HAP-1 (cell line): Measurements from ENCODE around the gene CD2BP2.
"Not testable (repeated sequence)": the region's sequence is repeated elsewhere in the genome, so short reads cannot be mapped to it uniquely, and the experiment has no call there.

Experiments
- DNase-seq, 2 experiments: peaks; one replicate each; pipeline ENCODE4 v3.0.0-alpha.2; 2016 to 2020; ENCODE audit warnings: low spot score in 2 of 2
- H3K27me3 ChIP-seq: fragments of 250-450 bp; sonication (Bioruptor Pico); 2 replicates; pipeline ENCODE4 v1.5.1; 2020; ENCODE audit warnings: low read depth, mild to moderate bottlenecking, moderate library complexity
- H3K36me3 ChIP-seq: fragments of 250-450 bp; sonication (Bioruptor Pico); replicated peaks from 2 replicates; pipeline ENCODE4 v1.5.1; 2020; ENCODE audit warnings: mild to moderate bottlenecking
- H3K4me1 ChIP-seq: fragments of 250-450 bp; sonication (Bioruptor Pico); 2 replicates; pipeline ENCODE4 v1.5.1; 2020; ENCODE audit warnings: mild to moderate bottlenecking
- H3K4me3 ChIP-seq: fragments of 250-450 bp; sonication (Bioruptor Pico); 2 replicates; pipeline ENCODE4 v1.5.1; 2020; ENCODE audit warnings: mild to moderate bottlenecking, moderate library complexity
- H3K9me3 ChIP-seq: fragments of 250-450 bp; sonication (Bioruptor Pico); 2 replicates; pipeline ENCODE4 v1.5.1; 2020; ENCODE audit warnings: mild to moderate bottlenecking, moderate library complexity
- in situ Hi-C: fragments of 300-500 bp; cut with MboI; formaldehyde crosslinking; loops from 3 replicates; pipeline ENCODE4 v1.14.3; 2020; ENCODE audit warnings: low sequenced_read_pairs, inconsistent platforms, mixed read lengths

The CD2BP2 gene

GRCh38 chr16:30351586-30352419 lies 3.3 kb downstream of the CD2BP2 start:
- peaks cover 12% of the 10 kb centered on the region for H3K4me1 ChIP-seq
- H3K4me3 ChIP-seq: no peak overlapping the region
- H3K27me3 ChIP-seq: no peaks in the 10 kb centered on the region
- in situ Hi-C loops: no loop called here
- H3K9me3 ChIP-seq: no peaks in the 10 kb centered on the region
- no peak for DNase-seq
- H3K36me3 ChIP-seq: peaks cover 39% of the 10 kb centered on the region

- in situ Hi-C loops: no loop called here
- no peak overlapping the region for H3K4me3 ChIP-seq
- DNase-seq: no peak
- no peaks in the 10 kb centered on the region for H3K9me3 ChIP-seq
- H3K36me3 ChIP-seq: peaks cover 39% of the 10 kb centered on the region
- H3K27me3 ChIP-seq: no peaks in the 10 kb centered on the region
- H3K4me1 ChIP-seq: peaks cover 8% of the 10 kb centered on the region
These were observed 4.1 kb downstream of the CD2BP2 start for GRCh38 chr16:30351001-30351441.

- H3K36me3 ChIP-seq: peaks cover 39% of the 10 kb centered on the region
- DNase-seq: no peak
- no peaks in the 10 kb centered on the region for H3K27me3 ChIP-seq
- no peaks in the 10 kb centered on the region for H3K9me3 ChIP-seq
- peaks cover 5% of the 10 kb centered on the region for H3K4me1 ChIP-seq
- in situ Hi-C loops: no loop called here
- H3K4me3 ChIP-seq: no peak overlapping the region
These were observed 4.8 kb downstream of the CD2BP2 start for GRCh38 chr16:30350134-30350871.

GRCh38 chr16:30349675-30350074 lies 5.4 kb downstream of the CD2BP2 start:
- DNase-seq: no peak
- no peaks in the 10 kb centered on the region for H3K27me3 ChIP-seq
- H3K9me3 ChIP-seq: no peaks in the 10 kb centered on the region
- peaks cover 5% of the 10 kb centered on the region for H3K4me1 ChIP-seq
- in situ Hi-C loops: no loop called here
- H3K36me3 ChIP-seq: peaks cover 39% of the 10 kb centered on the region
- no peak overlapping the region for H3K4me3 ChIP-seq

GRCh38 chr16:30348929-30349328 lies 6.2 kb downstream of the CD2BP2 start:
- Histone ChIP-seq H3K9me3 (no peaks in the 10 kb centered on the region), H3K36me3 (peaks cover 38% of the 10 kb centered on the region), H3K4me1 (peaks cover 1% of the 10 kb centered on the region), H3K27me3 (no peaks in the 10 kb centered on the region), H3K4me3 (no peak overlapping the region)
- in situ Hi-C loops: no loop called here
- DNase-seq: no peak

GRCh38 chr16:30348113-30348512 lies 7.0 kb downstream of the CD2BP2 start:
- in situ Hi-C loops: no loop called here
- DNase-seq: no peak
- no peaks in the 10 kb centered on the region for H3K9me3 ChIP-seq
- H3K27me3 ChIP-seq: no peaks in the 10 kb centered on the region
- no peaks in the 10 kb centered on the region for H3K4me1 ChIP-seq
- no peak overlapping the region for H3K4me3 ChIP-seq
- H3K36me3 ChIP-seq: peaks cover 30% of the 10 kb centered on the region

GRCh38 chr16:30346286-30346685 lies 8.8 kb downstream of the CD2BP2 start:
- DNase-seq: no peak
- Histone ChIP-seq H3K9me3 (no peaks in the 10 kb centered on the region), H3K27me3 (no peaks in the 10 kb centered on the region), H3K4me1 (no peaks in the 10 kb centered on the region), H3K4me3 (no peak overlapping the region), H3K36me3 (peaks cover 12% of the 10 kb centered on the region)
- in situ Hi-C loops: no loop called here

GRCh38 chr16:30343491-30343820 lies 11.7 kb downstream of the CD2BP2 start:
- H3K4me3 ChIP-seq, H3K27me3 ChIP-seq, DNase-seq, H3K36me3 ChIP-seq, H3K9me3 ChIP-seq, H3K4me1 ChIP-seq, in situ Hi-C loops: not testable (repeated sequence)

GRCh38 chr16:30342751-30343490 lies 12.2 kb downstream of the CD2BP2 start:
- DNase-seq: no peak
- no peaks in the 10 kb centered on the region for H3K4me1 ChIP-seq
- no peaks in the 10 kb centered on the region for H3K9me3 ChIP-seq
- no peak overlapping the region for H3K4me3 ChIP-seq
- no peaks in the 10 kb centered on the region for H3K27me3 ChIP-seq
- no peaks in the 10 kb centered on the region for H3K36me3 ChIP-seq
- in situ Hi-C loops: no loop called here

- H3K36me3 ChIP-seq, in situ Hi-C loops, H3K4me1 ChIP-seq, H3K4me3 ChIP-seq, H3K9me3 ChIP-seq, H3K27me3 ChIP-seq, DNase-seq: not testable (repeated sequence)
These were observed 13.1 kb downstream of the CD2BP2 start for GRCh38 chr16:30341971-30342370.

- no peak overlapping the region for H3K4me3 ChIP-seq
- no peak for DNase-seq
- no peaks in the 10 kb centered on the region for H3K9me3 ChIP-seq
- no peaks in the 10 kb centered on the region for H3K36me3 ChIP-seq
- H3K27me3 ChIP-seq: no peaks in the 10 kb centered on the region
- in situ Hi-C loops: no loop called here
- no peaks in the 10 kb centered on the region for H3K4me1 ChIP-seq
These were observed 14.5 kb downstream of the CD2BP2 start for GRCh38 chr16:30340621-30341020.

- H3K36me3 ChIP-seq, H3K4me1 ChIP-seq, H3K27me3 ChIP-seq, H3K4me3 ChIP-seq, in situ Hi-C loops, H3K9me3 ChIP-seq, DNase-seq: not testable (repeated sequence)
These were observed 16.4 kb downstream of the CD2BP2 start for GRCh38 chr16:30338715-30339114.

GRCh38 chr16:30337964-30338357 lies 17.1 kb downstream of the CD2BP2 start:
- H3K27me3 ChIP-seq, H3K36me3 ChIP-seq, in situ Hi-C loops, H3K4me1 ChIP-seq, H3K4me3 ChIP-seq, DNase-seq, H3K9me3 ChIP-seq: not testable (repeated sequence)
